GDM1 (cell line): ENCODE measurements around the gene SIRPD.

Experiments
- DNase-seq: peaks from one replicate; lab custom pipeline; 2025; lab: John Stamatoyannopoulos, UW

The SIRPD gene

GRCh38 chr20:1494436-1494835 lies 63.1 kb downstream of the SIRPD start:
- no peak for DNase-seq

- DNase-seq, result no peak
Observed at GRCh38 chr20:1493536-1493935, 64.0 kb downstream of the SIRPD start.

GRCh38 chr20:1491860-1492642 lies 65.5 kb downstream of the SIRPD start:
- peak; percentile 28 for DNase-seq

- peak; percentile 70 for DNase-seq
Observed at GRCh38 chr20:1491281-1491840, 66.1 kb downstream of the SIRPD start, which contains the start of gene SIRPB2. TSS of gene SIRPB2 (minus strand) at chr20:1491420. CDS start at chr20:1491359, 61 bp downstream.

GRCh38 chr20:1490643-1491195 lies 66.8 kb downstream of the SIRPD start:
- no peak for DNase-seq

- DNase-seq, result no peak
Observed at GRCh38 chr20:1489764-1490436, 67.6 kb downstream of the SIRPD start.

GRCh38 chr20:1489325-1489724 lies 68.2 kb downstream of the SIRPD start:
- DNase-seq, result no peak

- DNase-seq, result no peak
Observed at GRCh38 chr20:1486566-1486965, 70.9 kb downstream of the SIRPD start.

GRCh38 chr20:1484438-1485116 lies 72.9 kb downstream of the SIRPD start:
- DNase-seq, result no peak
